NCI-H1092 (cell line): ENCODE measurements around the gene SERPINB8.
A peak's percentile ranks its signal among the peaks of the same experiment; 100 is the strongest.

Source experiments
- DNase-seq: peaks from one replicate; lab custom pipeline; 2025; lab: John Stamatoyannopoulos, UW

Gene SERPINB8

DNA sequence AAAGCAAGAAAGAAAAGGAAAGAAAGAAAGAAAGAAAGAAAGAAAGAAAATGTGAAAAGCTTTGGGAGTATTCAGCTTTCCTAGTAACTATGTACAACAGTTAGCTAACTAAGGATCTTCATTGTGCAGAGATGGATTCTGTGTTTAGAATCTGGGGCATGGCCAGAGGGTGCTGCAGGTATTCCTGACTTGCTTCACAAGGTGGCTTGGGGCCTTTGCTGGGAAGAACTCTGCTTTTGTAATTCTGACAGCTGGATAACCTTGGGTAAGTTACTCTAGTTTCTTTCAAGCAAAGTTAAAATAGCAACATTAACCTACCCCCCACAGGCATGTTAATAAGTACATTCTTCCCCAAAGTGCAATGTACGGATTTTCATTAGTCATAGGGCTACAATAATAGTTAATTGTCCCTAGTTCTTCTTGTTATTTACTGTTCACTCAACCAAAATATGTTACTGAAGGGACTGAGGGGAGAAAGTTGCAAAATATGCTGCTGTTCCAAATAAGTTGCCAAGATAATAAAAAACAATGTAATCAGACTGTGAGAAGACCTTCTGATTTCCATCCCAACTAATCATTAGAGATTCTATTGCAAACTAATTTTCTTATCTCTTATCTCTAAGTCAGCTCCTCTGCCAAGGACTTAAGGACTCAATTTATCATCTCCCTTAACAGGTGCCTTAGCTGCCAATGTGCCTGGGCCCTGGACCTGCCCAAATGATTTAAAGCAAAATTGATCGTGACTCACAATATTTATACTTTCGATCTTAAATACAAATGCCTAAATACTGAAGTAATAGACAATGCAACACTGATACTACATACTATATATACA is 50.3 kb downstream of the SERPINB8 start:
- no peak for DNase-seq

DNA sequence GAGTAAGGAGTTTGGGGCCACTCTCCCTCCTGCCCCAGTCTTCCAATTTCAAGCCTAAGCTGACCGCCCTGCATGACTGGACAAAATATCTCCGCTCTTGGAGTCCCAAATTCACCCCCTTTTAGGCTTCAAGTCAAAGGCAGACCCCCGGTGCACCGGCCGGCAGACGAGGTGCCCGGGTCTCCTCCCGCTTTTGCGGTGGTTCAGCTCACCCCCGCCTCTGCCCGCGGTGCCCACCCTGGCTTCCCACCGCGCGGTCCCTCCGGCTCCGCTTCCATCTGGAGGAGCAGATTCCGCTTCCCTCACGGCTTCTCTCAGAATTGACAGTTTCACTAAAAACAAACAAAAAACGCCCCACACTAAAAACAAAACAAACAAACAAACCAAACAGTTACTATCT is 56.5 kb downstream of the SERPINB8 start:
- no peak for DNase-seq

GRCh38 chr18:64027931-64028695 is 58.2 kb downstream of the SERPINB8 start:
- DNase-seq, result no peak

DNA sequence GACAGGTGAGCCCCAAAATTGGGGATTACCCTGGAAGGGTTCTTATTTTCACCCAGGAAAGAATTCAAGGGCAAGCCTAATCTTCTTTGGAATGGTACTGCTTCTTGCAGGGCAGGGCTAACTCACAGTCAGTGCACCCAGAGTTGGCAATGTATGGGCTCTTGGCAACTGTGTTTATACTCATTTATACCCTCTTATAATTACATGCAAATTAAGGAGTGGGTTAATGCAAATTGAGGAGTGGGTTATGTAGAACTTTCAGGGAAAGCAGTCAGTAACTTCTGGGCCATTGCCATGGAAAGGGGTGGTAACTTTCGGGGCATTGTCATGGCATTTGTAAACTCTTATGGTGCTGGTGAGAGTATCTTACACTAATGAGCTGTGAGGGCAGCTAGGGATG is 59.2 kb downstream of the SERPINB8 start:
- DNase-seq, result no peak

DNA sequence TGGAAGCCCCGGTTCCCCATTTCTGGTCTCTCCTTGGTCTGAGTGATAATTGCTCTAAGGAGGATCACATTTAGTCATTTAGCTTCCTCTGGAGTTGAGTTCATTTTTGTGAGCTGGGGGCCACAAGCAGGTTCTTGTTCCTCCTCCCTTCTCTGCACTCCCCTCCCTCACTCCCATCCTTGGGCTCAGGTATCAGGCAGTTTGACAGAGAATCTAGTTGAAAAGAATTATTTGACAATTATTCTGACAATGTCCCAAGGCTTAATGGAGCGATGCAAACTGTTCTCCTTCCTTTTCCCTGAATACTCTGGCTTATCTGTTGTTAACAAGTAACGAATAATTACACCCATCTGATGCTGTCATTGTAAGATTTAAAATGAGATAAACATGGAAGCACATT is 61.5 kb downstream of the SERPINB8 start:
- no peak for DNase-seq

- no peak for DNase-seq
Observed at GRCh38 chr18:64032312-64032711, 62.4 kb downstream of the SERPINB8 start.

GRCh38 chr18:64037812-64038414 is 68.0 kb downstream of the SERPINB8 start:
- DNase-seq, result peak; percentile 55
